HepG2 (cell line): ENCODE measurements around the gene RABGAP1L.

Source experiments
- IKZF1 ChIP-seq: fragments of 450-650 bp; IDR thresholded peaks from 2 replicates; pipeline ENCODE4 v1.7.1; 2016
- RBM22 ChIP-seq: fragments of 200-400 bp; formaldehyde crosslinking; optimal IDR thresholded peaks from 2 replicates; pipeline ENCODE3; 2017; ENCODE audit warnings: mild to moderate bottlenecking, low read length, moderate library complexity
- REST ChIP-seq, 2 experiments: IDR thresholded peaks; 2 replicates each; pipeline ENCODE4 v1.6.1; 2011 to 2012; ENCODE audit warnings: low read length in 2 of 2, borderline replicate concordance in 1 of 2, low read depth in 1 of 2, mild to moderate bottlenecking in 1 of 2, moderate library complexity in 1 of 2
- SRSF9 ChIP-seq: fragments of 200-400 bp; formaldehyde crosslinking; IDR thresholded peaks from 2 replicates; pipeline ENCODE4 v1.6.1; 2018; ENCODE audit warnings: borderline replicate concordance, mild to moderate bottlenecking, low read depth, low read length; ENCODE audit not compliant: insufficient read depth, poor library complexity, severe bottlenecking
- TCF7L2 ChIP-seq: IDR thresholded peaks from 2 replicates; pipeline ENCODE4 v1.6.1; 2011; ENCODE audit warnings: mild to moderate bottlenecking, low read depth, low read length, moderate library complexity
- ZBTB8A ChIP-seq: sonication (generic); formaldehyde crosslinking; IDR thresholded peaks from 2 replicates; pipeline ENCODE4 v1.4.0; 2020; ENCODE audit warnings: mild to moderate bottlenecking, low read depth, missing genetic modification reagents, borderline replicate concordance
- ZNF598 ChIP-seq: sonication (generic); formaldehyde crosslinking; IDR thresholded peaks from 2 replicates; pipeline ENCODE4 v1.5.1; 2020; ENCODE audit warnings: mild to moderate bottlenecking, missing genetic modification reagents, borderline replicate concordance
- ZNF788 ChIP-seq: sonication (generic); formaldehyde crosslinking; IDR thresholded peaks from 2 replicates; pipeline ENCODE4 v1.5.0; 2020; ENCODE audit warnings: mild to moderate bottlenecking, missing genetic modification reagents, borderline replicate concordance
- TF ChIP-seq, protein P1 (sequence below): sonication (generic); formaldehyde crosslinking; IDR thresholded peaks from 2 replicates; pipeline ENCODE4 v1.8.0; 2022; ENCODE audit warnings: low read depth, missing genetic modification reagents

GRCh38 chr1:174426153-174426552, 266.8 kb downstream of the RABGAP1L start:
- TF ChIP-seq RBM22 = no peak
- TF ChIP-seq ZBTB8A (CRISPR knock-in tag) = no peak
- no peak for TF ChIP-seq SRSF9
- TF ChIP-seq ZNF598 (CRISPR knock-in tag) = no peak
- TF ChIP-seq, protein P1, sequence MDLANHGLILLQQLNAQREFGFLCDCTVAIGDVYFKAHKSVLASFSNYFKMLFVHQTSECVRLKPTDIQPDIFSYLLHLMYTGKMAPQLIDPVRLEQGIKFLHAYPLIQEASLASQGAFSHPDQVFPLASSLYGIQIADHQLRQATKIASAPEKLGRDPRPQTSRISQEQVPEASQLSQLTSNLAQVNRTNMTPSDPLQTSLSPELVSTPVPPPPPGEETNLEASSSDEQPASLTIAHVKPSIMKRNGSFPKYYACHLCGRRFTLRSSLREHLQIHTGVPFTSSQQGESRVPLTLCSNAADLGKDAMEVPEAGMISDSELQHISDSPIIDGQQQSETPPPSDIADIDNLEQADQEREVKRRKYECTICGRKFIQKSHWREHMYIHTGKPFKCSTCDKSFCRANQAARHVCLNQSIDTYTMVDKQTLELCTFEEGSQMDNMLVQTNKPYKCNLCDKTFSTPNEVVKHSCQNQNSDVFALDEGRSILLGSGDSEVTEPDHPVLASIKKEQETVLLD (CRISPR knock-in tag) = no peak
- no peak for TF ChIP-seq TCF7L2
- TF ChIP-seq ZNF788 (CRISPR knock-in tag) = no peak
- TF ChIP-seq IKZF1 = no peak
- TF ChIP-seq REST (IDR thresholded peaks at IDR 0.05; ENCODE audit: borderline replicate concordance in 1 of 2, low read depth in 1 of 2, low read length in 2 of 2) = no peak
